HepG2 (cell line): ENCODE data around the gene FRMD1. TPM values are rescaled to one million over a fixed set of nuclear protein-coding genes. Genes with fewer than 3 reads are reported as not detected.

Experiments used
- ATAC-seq: fragments of 200-7000 bp; cut with Tn5 transposase; 3 replicates; pipeline ENCODE4 v1.9.1; 2020; ENCODE audit warnings: mild to moderate bottlenecking, moderate library complexity
- BruUV-seq: library from RNA; stranded (reverse); fragments of 400-500 nt; replicated peaks from 2 replicates; lab custom pipeline; 2021; lab: Mats Ljungman, UMichigan
- CTCF ChIA-PET: fragments of 300-600 bp; formaldehyde crosslinking; extraction: SDS; loops from one replicate; lab custom pipeline; 2021; ENCODE audit warnings: low total read pairs, inconsistent platforms, low intra/inter-chr PET ratio; lab: Yijun Ruan, JAX
- POLR2A ChIA-PET: fragments of 350-600 bp; sonication (Branson Sonifier 250); formaldehyde crosslinking; loops from one replicate; lab custom pipeline; 2020; ENCODE audit warnings: antibody characterized with exemption, inconsistent platforms; lab: Yijun Ruan, JAX
- DNase-seq: peaks from one replicate; pipeline ENCODE4 v3.0.0-alpha.2; 2015; ENCODE audit warnings: low spot score
- FAIRE-seq: peaks from 3 replicates; lab custom pipeline; 2011; peaks lifted over from hg19 to GRCh38; lab: Jason Lieb, UNC
- H2AFZ ChIP-seq: one replicate; pipeline ENCODE4 v1.6.1; 2011; ENCODE audit warnings: low read length, inconsistent platforms
- H3K27ac ChIP-seq: fragments of 300-600 bp; 3 replicates; pipeline ENCODE4 v1.8.0; 2011; ENCODE audit warnings: mixed run types, mild to moderate bottlenecking, mixed read lengths, low read length, inconsistent platforms; ENCODE audit not compliant: insufficient read depth; ENCODE audit errors: extremely low read length
- H3K27me3 ChIP-seq, 2 experiments: fragments of 200-600 bp in 1 of 2; 2 replicates in 1 of 2; 3 replicates in 1 of 2; pipeline versions ENCODE4 v1.6.0 to v1.8.0; 2011; ENCODE audit warnings: low read length in 2 of 2, mild to moderate bottlenecking in 2 of 2, moderate library complexity in 2 of 2, inconsistent platforms in 1 of 2; ENCODE audit not compliant: insufficient read depth in 2 of 2, control insufficient read depth in 1 of 2
- H3K36me3 ChIP-seq, 2 experiments: fragments of 200-600 bp in 1 of 2; replicated peaks in 1 of 2; 2 replicates in 1 of 2; 3 replicates in 1 of 2; pipeline versions ENCODE4 v1.5.1 to v1.8.0; 2011; ENCODE audit warnings: low read length in 2 of 2, inconsistent platforms in 1 of 2; ENCODE audit not compliant: insufficient read depth in 2 of 2, control insufficient read depth in 1 of 2
- H3K4me1 ChIP-seq: 2 replicates; pipeline ENCODE4 v1.5.1; 2012; ENCODE audit warnings: low read length, inconsistent platforms; ENCODE audit not compliant: insufficient read depth
- H3K4me2 ChIP-seq: 2 replicates; pipeline ENCODE4 v1.6.0; 2011; ENCODE audit warnings: low read depth, low read length, inconsistent platforms
- H3K4me3 ChIP-seq, 3 experiments: fragments of 200-600 bp in 1 of 3; sonication (generic), shearing (Covaris generic) in 1 of 3; replicated peaks in 1 of 3; 2 replicates each; pipeline ENCODE4 v1.5.1; 2011 to 2016; ENCODE audit warnings: low read length in 3 of 3, inconsistent platforms in 2 of 3, low read depth in 2 of 3, mild to moderate bottlenecking in 2 of 3, control low read depth in 1 of 3, mixed read lengths in 1 of 3; ENCODE audit not compliant: insufficient read depth in 1 of 3
- H3K79me2 ChIP-seq: one replicate; pipeline ENCODE4 v1.6.1; 2011; ENCODE audit warnings: low read length, inconsistent platforms; ENCODE audit not compliant: insufficient read depth
- H3K9ac ChIP-seq: 2 replicates; pipeline ENCODE4 v1.6.0; 2011; ENCODE audit warnings: mild to moderate bottlenecking, low read depth, low read length, inconsistent platforms; ENCODE audit not compliant: insufficient read depth
- H3K9me3 ChIP-seq: 2 replicates; pipeline ENCODE4 v1.5.1; 2012; ENCODE audit warnings: mild to moderate bottlenecking, low read length
- H4K20me1 ChIP-seq: 2 replicates; pipeline ENCODE4 v1.6.0; 2011; ENCODE audit warnings: inconsistent platforms, mild to moderate bottlenecking, low read length, moderate library complexity; ENCODE audit not compliant: insufficient read depth
- ELF3 ChIP-seq: IDR thresholded peaks from 2 replicates; pipeline ENCODE4 v1.6.1; 2016; ENCODE audit warnings: missing genetic modification reagents, missing compliant biosample characterization
- FOXM1 ChIP-seq: sonication (generic); formaldehyde crosslinking; IDR thresholded peaks from 2 replicates; pipeline ENCODE4 v1.5.0; 2020; ENCODE audit warnings: missing genetic modification reagents
- GZF1 ChIP-seq: sonication (generic); formaldehyde crosslinking; IDR thresholded peaks from 2 replicates; pipeline ENCODE4 v1.5.1; 2020; ENCODE audit warnings: mild to moderate bottlenecking, missing genetic modification reagents
- NR2F1 ChIP-seq, 2 experiments: fragments of 450-650 bp in 1 of 2; formaldehyde crosslinking in 1 of 2; IDR thresholded peaks; 2 replicates each; pipeline versions ENCODE4 v1.5.0 to v1.6.1; 2016 to 2020; ENCODE audit warnings: mild to moderate bottlenecking in 1 of 2, missing compliant biosample characterization in 1 of 2, missing genetic modification reagents in 1 of 2, moderate library complexity in 1 of 2
- RAD51 ChIP-seq: fragments of 450-650 bp; IDR thresholded peaks from 2 replicates; pipeline ENCODE4 v1.6.1; 2016; ENCODE audit warnings: borderline replicate concordance
- RBFOX2 ChIP-seq: fragments of 200-400 bp; formaldehyde crosslinking; IDR thresholded peaks from 2 replicates; pipeline ENCODE4 v1.6.1; 2017; ENCODE audit warnings: low read depth, mild to moderate bottlenecking, low read length
- SMC3 ChIP-seq: IDR thresholded peaks from 2 replicates; pipeline ENCODE4 v1.6.1; 2011; ENCODE audit warnings: low read length, improper control_type of control experiment
- SRSF4 ChIP-seq: fragments of 200-400 bp; formaldehyde crosslinking; IDR thresholded peaks from one replicate; pipeline ENCODE4 v1.6.1; 2018; ENCODE audit warnings: mild to moderate bottlenecking, low read depth, low read length, moderate library complexity; ENCODE audit not compliant: poor library complexity, severe bottlenecking
- ZNF234 ChIP-seq: sonication (generic); formaldehyde crosslinking; conservative IDR thresholded peaks from 2 replicates; pipeline ENCODE4 v1.5.1; 2020; ENCODE audit warnings: mild to moderate bottlenecking, missing genetic modification reagents
- ZNF24 ChIP-seq: fragments of 450-650 bp; IDR thresholded peaks from 2 replicates; pipeline ENCODE4 v1.6.1; 2017; ENCODE audit warnings: antibody characterized with exemption, mild to moderate bottlenecking
- ZNF713 ChIP-seq: sonication (generic); formaldehyde crosslinking; IDR thresholded peaks from 2 replicates; pipeline ENCODE4 v1.4.0; 2020; ENCODE audit warnings: mild to moderate bottlenecking, missing genetic modification reagents
- ZNF746 ChIP-seq: sonication (generic); formaldehyde crosslinking; IDR thresholded peaks from 2 replicates; pipeline ENCODE4 v1.8.0; 2022; ENCODE audit warnings: mild to moderate bottlenecking, missing genetic modification reagents
- WGBS: methylation state at CpG from one replicate; pipeline ENCODE4 v1.1.6; 2017; ENCODE audit warnings: low lambda C conversion rate; 5-methylcytosine and 5-hydroxymethylcytosine counted together
- in situ Hi-C: cut with HindIII; loops from 2 replicates; pipeline ENCODE4 v1.10.0; 2017; ENCODE audit warnings: low pct_unique_long_range_greater_than_20kb; ENCODE audit not compliant: extremely low pct_ligation_motif_present
- intact Hi-C: fragments of 100-400 bp; cut with micrococcal nuclease; formaldehyde crosslinking; loops from one replicate; pipeline ENCODE4 v1.10.0; 2022; ENCODE audit not compliant: unreplicated experiment
- polyA plus RNA-seq, 8 experiments: library from polyadenylated mRNA; depleted of rRNA in 3 of 8; stranded (reverse) in 7 of 8; unstranded in 1 of 8; fragments of >200 nt; fragmentation: Illumina TruSeq in 4 of 8; extraction: Trizol in 4 of 8; gene quantifications; 2 replicates each; pipeline versions ENCODE4 v1.2.1 to v1.2.3, GENCODE V29; 2011 to 2016; ENCODE audit warnings: low read depth in 4 of 8, missing spikeins in 1 of 8, mixed read lengths in 1 of 8; ENCODE audit not compliant: insufficient read depth in 1 of 8
- total RNA-seq, 5 experiments: library from RNA; depleted of rRNA; stranded (reverse); fragments of >200 nt; fragmentation: Illumina TruSeq; extraction: Trizol; gene quantifications; 2 replicates each; pipeline ENCODE4 v1.2.3, GENCODE V29; 2016; ENCODE audit warnings: low read depth in 1 of 5
- TF ChIP-seq, protein P1 (sequence below): sonication (generic); formaldehyde crosslinking; IDR thresholded peaks from 2 replicates; pipeline ENCODE4 v1.4.0; 2020; ENCODE audit warnings: missing genetic modification reagents, borderline replicate concordance
- TF ChIP-seq, protein P2 (sequence below): sonication (generic); formaldehyde crosslinking; IDR thresholded peaks from 2 replicates; pipeline ENCODE4 v1.4.0; 2020; ENCODE audit warnings: mild to moderate bottlenecking, missing genetic modification reagents
- TF ChIP-seq, protein P3 (sequence below): sonication (generic); formaldehyde crosslinking; IDR thresholded peaks from 2 replicates; pipeline ENCODE4 v1.5.0; 2020; ENCODE audit warnings: missing genetic modification reagents
- TF ChIP-seq, protein P4 (sequence below): IDR thresholded peaks from 2 replicates; pipeline ENCODE4 v1.6.1; 2016

FRMD1 gene
- total and polyA plus RNA-seq, 2 of the 13 experiments (the other 11 are each of a cell fraction or from before 2014, with no cell fraction given): 0.01 TPM; not detected in 1

DNA sequence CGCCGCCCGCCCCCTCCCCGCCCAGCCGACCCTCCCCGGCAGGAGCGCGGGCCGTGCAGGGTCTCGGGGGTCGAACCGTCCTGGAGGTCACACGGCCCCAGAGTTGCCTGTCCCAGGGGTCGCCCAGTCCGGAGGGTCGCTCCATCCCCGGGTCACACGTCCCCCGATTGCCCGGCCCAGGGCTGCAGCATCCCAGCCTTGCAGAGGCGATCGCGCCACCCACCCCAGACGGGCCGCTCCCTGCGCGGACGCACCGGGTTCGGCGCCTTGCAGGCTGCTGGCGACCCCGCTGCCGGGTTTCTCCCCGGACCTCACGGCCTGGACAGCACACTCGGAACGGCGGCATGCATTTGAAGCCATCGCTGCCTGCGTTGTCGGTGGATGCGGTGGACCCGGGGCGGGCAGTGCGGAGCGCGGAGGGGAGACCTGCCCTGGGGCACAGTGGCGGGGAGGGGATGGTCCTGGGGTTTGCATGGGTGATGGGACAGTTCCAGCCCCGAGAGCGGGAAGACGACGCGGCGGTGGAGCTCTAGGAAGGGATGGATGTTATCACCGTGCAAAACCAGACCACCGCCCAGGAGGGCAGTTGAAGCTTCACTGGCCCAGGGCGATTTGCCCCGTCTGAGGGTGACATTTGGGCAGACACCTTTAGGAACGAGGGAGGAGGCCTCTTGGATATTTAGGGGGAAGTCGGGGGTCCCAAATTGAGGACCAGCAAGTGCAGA is 22.7 kb upstream of the FRMD1 start:
- intact Hi-C loops (no loop called here), in situ Hi-C loops (no loop called here)
- Histone ChIP-seq H3K4me2 (no peak overlapping the region), H3K27ac (no peak overlapping the region), H3K4me1 (no peaks in the 10 kb centered on the region), H3K9ac (no peak overlapping the region), H3K79me2 (no peaks in the 10 kb centered on the region), H3K4me3 (no peak overlapping the region), H2AFZ (no peak overlapping the region), H4K20me1 (no peaks in the 10 kb centered on the region), H3K9me3 (no peaks in the 10 kb centered on the region), H3K27me3 (peaks cover 6 to 66% of the 10 kb centered on the region in 2 experiments), H3K36me3 (no peaks in the 10 kb centered on the region)
- BruUV-seq: no TSS peak
- TF ChIP-seq ZNF746 (CRISPR knock-in tag) (no peak), RBFOX2 (no peak), SMC3 (no peak), ZNF713 (CRISPR knock-in tag) (no peak), SRSF4 (no peak), ZNF234 (CRISPR knock-in tag) (no peak), RAD51 (no peak), ELF3 (CRISPR knock-in tag) (no peak), NR2F1 (CRISPR knock-in tag; IDR thresholded peaks at IDR 0.05) (no peak), GZF1 (no peak), ZNF24 (no peak), FOXM1 (CRISPR knock-in tag) (no peak)
- TF ChIP-seq, protein P1, sequence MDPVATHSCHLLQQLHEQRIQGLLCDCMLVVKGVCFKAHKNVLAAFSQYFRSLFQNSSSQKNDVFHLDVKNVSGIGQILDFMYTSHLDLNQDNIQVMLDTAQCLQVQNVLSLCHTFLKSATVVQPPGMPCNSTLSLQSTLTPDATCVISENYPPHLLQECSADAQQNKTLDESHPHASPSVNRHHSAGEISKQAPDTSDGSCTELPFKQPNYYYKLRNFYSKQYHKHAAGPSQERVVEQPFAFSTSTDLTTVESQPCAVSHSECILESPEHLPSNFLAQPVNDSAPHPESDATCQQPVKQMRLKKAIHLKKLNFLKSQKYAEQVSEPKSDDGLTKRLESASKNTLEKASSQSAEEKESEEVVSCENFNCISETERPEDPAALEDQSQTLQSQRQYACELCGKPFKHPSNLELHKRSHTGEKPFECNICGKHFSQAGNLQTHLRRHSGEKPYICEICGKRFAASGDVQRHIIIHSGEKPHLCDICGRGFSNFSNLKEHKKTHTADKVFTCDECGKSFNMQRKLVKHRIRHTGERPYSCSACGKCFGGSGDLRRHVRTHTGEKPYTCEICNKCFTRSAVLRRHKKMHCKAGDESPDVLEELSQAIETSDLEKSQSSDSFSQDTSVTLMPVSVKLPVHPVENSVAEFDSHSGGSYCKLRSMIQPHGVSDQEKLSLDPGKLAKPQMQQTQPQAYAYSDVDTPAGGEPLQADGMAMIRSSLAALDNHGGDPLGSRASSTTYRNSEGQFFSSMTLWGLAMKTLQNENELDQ (CRISPR knock-in tag): no peak
- TF ChIP-seq, protein P2, sequence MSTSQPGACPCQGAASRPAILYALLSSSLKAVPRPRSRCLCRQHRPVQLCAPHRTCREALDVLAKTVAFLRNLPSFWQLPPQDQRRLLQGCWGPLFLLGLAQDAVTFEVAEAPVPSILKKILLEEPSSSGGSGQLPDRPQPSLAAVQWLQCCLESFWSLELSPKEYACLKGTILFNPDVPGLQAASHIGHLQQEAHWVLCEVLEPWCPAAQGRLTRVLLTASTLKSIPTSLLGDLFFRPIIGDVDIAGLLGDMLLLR (CRISPR knock-in tag): no peak
- TF ChIP-seq, protein P3, sequence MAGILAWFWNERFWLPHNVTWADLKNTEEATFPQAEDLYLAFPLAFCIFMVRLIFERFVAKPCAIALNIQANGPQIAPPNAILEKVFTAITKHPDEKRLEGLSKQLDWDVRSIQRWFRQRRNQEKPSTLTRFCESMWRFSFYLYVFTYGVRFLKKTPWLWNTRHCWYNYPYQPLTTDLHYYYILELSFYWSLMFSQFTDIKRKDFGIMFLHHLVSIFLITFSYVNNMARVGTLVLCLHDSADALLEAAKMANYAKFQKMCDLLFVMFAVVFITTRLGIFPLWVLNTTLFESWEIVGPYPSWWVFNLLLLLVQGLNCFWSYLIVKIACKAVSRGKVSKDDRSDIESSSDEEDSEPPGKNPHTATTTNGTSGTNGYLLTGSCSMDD (CRISPR knock-in tag): no peak
- TF ChIP-seq, protein P4, sequence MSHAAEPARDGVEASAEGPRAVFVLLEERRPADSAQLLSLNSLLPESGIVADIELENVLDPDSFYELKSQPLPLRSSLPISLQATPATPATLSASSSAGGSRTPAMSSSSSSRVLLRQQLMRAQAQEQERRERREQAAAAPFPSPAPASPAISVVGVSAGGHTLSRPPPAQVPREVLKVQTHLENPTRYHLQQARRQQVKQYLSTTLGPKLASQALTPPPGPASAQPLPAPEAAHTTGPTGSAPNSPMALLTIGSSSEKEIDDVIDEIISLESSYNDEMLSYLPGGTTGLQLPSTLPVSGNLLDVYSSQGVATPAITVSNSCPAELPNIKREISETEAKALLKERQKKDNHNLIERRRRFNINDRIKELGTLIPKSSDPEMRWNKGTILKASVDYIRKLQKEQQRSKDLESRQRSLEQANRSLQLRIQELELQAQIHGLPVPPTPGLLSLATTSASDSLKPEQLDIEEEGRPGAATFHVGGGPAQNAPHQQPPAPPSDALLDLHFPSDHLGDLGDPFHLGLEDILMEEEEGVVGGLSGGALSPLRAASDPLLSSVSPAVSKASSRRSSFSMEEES (CRISPR knock-in tag): no peak
- POLR2A ChIA-PET: no interaction called here
- ATAC-seq (no peak), FAIRE-seq (no peak), DNase-seq (no peak)
- CTCF ChIA-PET: no interaction called here
- WGBS: 72% methylated on average over 44 of the region's 61 CpGs
